ENCODE data around the gene TRAF7.
A peak's percentile ranks its signal among the peaks of the same experiment; 100 is the strongest.
"Not testable (repeated sequence)": the region's sequence is repeated elsewhere in the genome, so short reads cannot be mapped to it uniquely, and the experiment has no call there.

Gene TRAF7

GRCh38 chr16:2188395-2188794, 32.8 kb downstream of the TRAF7 start:
- in situ Hi-C loops (cut with HindIII; ENCODE audit: low pct_ligation_motif_present, low pct_unique_long_range_greater_than_20kb, low sequenced_read_pairs): no loop called here
- no peak for DNase-seq

GRCh38 chr16:2189252-2189893, 33.8 kb downstream of the TRAF7 start:
- no peak for DNase-seq
- in situ Hi-C loops (cut with HindIII; ENCODE audit: low pct_ligation_motif_present, low pct_unique_long_range_greater_than_20kb, low sequenced_read_pairs): no loop called here

- in situ Hi-C loops (cut with HindIII; ENCODE audit: low pct_ligation_motif_present, low pct_unique_long_range_greater_than_20kb, low sequenced_read_pairs): no loop called here
- DNase-seq: no peak
These were observed 34.5 kb downstream of the TRAF7 start for GRCh38 chr16:2190002-2190658.

- in situ Hi-C loops (cut with HindIII; ENCODE audit: low pct_ligation_motif_present, low pct_unique_long_range_greater_than_20kb, low sequenced_read_pairs): no loop called here
These were observed 35.3 kb downstream of the TRAF7 start for GRCh38 chr16:2190659-2191445.

GRCh38 chr16:2191446-2191706, 35.8 kb downstream of the TRAF7 start:
- DNase-seq: no peak
- in situ Hi-C loops (cut with HindIII; ENCODE audit: low pct_ligation_motif_present, low pct_unique_long_range_greater_than_20kb, low sequenced_read_pairs): no loop called here

More at GRCh38 chr16:2190659-2191445, 35.3 kb downstream of the TRAF7 start:
- DNase-seq: no peak

- DNase-seq: peak; percentile 23
- in situ Hi-C loops (cut with HindIII; ENCODE audit: low pct_ligation_motif_present, low pct_unique_long_range_greater_than_20kb, low sequenced_read_pairs): no loop called here
These were observed 38.7 kb downstream of the TRAF7 start for GRCh38 chr16:2194166-2194834.

- DNase-seq: peak; percentile 70
- in situ Hi-C loops (cut with HindIII; ENCODE audit: low pct_ligation_motif_present, low pct_unique_long_range_greater_than_20kb, low sequenced_read_pairs): no loop called here
These were observed 39.3 kb downstream of the TRAF7 start for GRCh38 chr16:2194852-2195321.

GRCh38 chr16:2195322-2196161, 40.0 kb downstream of the TRAF7 start:
- in situ Hi-C loops (cut with HindIII; ENCODE audit: low pct_ligation_motif_present, low pct_unique_long_range_greater_than_20kb, low sequenced_read_pairs): no loop called here
- no peak for DNase-seq

GRCh38 chr16:2196162-2196980, 40.8 kb downstream of the TRAF7 start, which contains the start of gene CASKIN1:
Gene CASKIN1, minus strand, starts transcription at chr16:2196605. Its CDS starts 173 bp downstream, at chr16:2196432.
- DNase-seq: peak; percentile 47
- in situ Hi-C loops (cut with HindIII; ENCODE audit: low pct_ligation_motif_present, low pct_unique_long_range_greater_than_20kb, low sequenced_read_pairs): no loop called here

- in situ Hi-C loops (cut with HindIII; ENCODE audit: low pct_ligation_motif_present, low pct_unique_long_range_greater_than_20kb, low sequenced_read_pairs): no loop called here
- no peak for DNase-seq
These were observed 41.5 kb downstream of the TRAF7 start for GRCh38 chr16:2196981-2197511.

- in situ Hi-C loops (cut with HindIII; ENCODE audit: low pct_ligation_motif_present, low pct_unique_long_range_greater_than_20kb, low sequenced_read_pairs): no loop called here
- no peak for DNase-seq
These were observed 42.2 kb downstream of the TRAF7 start for GRCh38 chr16:2197765-2198164.

GRCh38 chr16:2198283-2198682, 42.7 kb downstream of the TRAF7 start:
- in situ Hi-C loops (cut with HindIII; ENCODE audit: low pct_ligation_motif_present, low pct_unique_long_range_greater_than_20kb, low sequenced_read_pairs): no loop called here
- no peak for DNase-seq

- DNase-seq: no peak
- in situ Hi-C loops (cut with HindIII; ENCODE audit: low pct_ligation_motif_present, low pct_unique_long_range_greater_than_20kb, low sequenced_read_pairs): no loop called here
These were observed 43.5 kb downstream of the TRAF7 start for GRCh38 chr16:2199095-2199494.

- in situ Hi-C loops (cut with HindIII; ENCODE audit: low pct_ligation_motif_present, low pct_unique_long_range_greater_than_20kb, low sequenced_read_pairs): no loop called here
- no peak for DNase-seq
These were observed 44.1 kb downstream of the TRAF7 start for GRCh38 chr16:2199621-2200139.

- DNase-seq: no peak
- in situ Hi-C loops (cut with HindIII; ENCODE audit: low pct_ligation_motif_present, low pct_unique_long_range_greater_than_20kb, low sequenced_read_pairs): no loop called here
These were observed 44.7 kb downstream of the TRAF7 start for GRCh38 chr16:2200313-2200712.

- in situ Hi-C loops (cut with HindIII; ENCODE audit: low pct_ligation_motif_present, low pct_unique_long_range_greater_than_20kb, low sequenced_read_pairs); DNase-seq: not testable (repeated sequence)
These were observed 47.6 kb downstream of the TRAF7 start for GRCh38 chr16:2203119-2203688.
